B cell (primary cell): Measurements from ENCODE around the gene ARV1. TPM values are rescaled to one million over a fixed set of nuclear protein-coding genes. Genes with fewer than 3 reads are reported as not detected.
A peak's percentile ranks its signal among the peaks of the same experiment; 100 is the strongest.

ENCODE experiments used
- ATAC-seq: fragments of 200-7000 bp; cut with Tn5 transposase; one replicate; pipeline ENCODE4 v1.10.0; 2021; ENCODE audit warnings: low read depth, mild to moderate bottlenecking, moderate number of reproducible peaks, moderate library complexity
- CTCF ChIA-PET: fragments of 350-600 bp; sonication (Branson Sonifier 250); formaldehyde crosslinking; loops from one replicate; lab custom pipeline; 2021; ENCODE audit warnings: antibody characterized with exemption, inconsistent platforms; lab: Charles Lee
- POLR2A ChIA-PET: fragments of 350-600 bp; sonication (Branson Sonifier 250); formaldehyde crosslinking; loops from one replicate; lab custom pipeline; 2021; ENCODE audit warnings: antibody characterized with exemption; lab: Charles Lee
- DNase-seq: peaks from one replicate; pipeline ENCODE4 v3.0.0; 2013
- H2AFZ ChIP-seq: 2 replicates; pipeline ENCODE4 v1.6.1; 2012; ENCODE audit warnings: mild to moderate bottlenecking, low read depth, low read length; ENCODE audit not compliant: insufficient read depth, poor library complexity, severe bottlenecking
- H3K27ac ChIP-seq, 2 donors: 1 replicate in 1 of 2; 2 replicates in 1 of 2; pipeline ENCODE4 v1.5.1; 2012 to 2013; ENCODE audit warnings: low read length in 2 of 2, mild to moderate bottlenecking in 2 of 2, moderate library complexity in 1 of 2
- H3K27me3 ChIP-seq, 4 experiments: fragments of 200-600 bp in 1 of 4; sonication (generic) in 1 of 4; replicated peaks in 1 of 4; 1 replicate in 2 of 4; 2 replicates in 2 of 4; pipeline versions ENCODE4 v1.6.1 to v1.7.0; 2013 to 2016; ENCODE audit warnings: low read length in 3 of 4, mild to moderate bottlenecking in 2 of 4, mixed read lengths in 1 of 4, moderate library complexity in 1 of 4; ENCODE audit not compliant: insufficient read depth in 4 of 4, control insufficient read depth in 3 of 4; ENCODE audit errors: control extremely low read depth in 1 of 4
- H3K36me3 ChIP-seq, 2 experiments: replicated peaks in 1 of 2; 1 replicate in 1 of 2; 2 replicates in 1 of 2; pipeline versions ENCODE4 v1.6.1 to v1.7.1; 2013; ENCODE audit warnings: low read length in 1 of 2; ENCODE audit not compliant: insufficient read depth in 2 of 2, control insufficient read depth in 1 of 2; ENCODE audit errors: control extremely low read depth in 1 of 2, extremely low read depth in 1 of 2
- H3K4me1 ChIP-seq, 2 donors: fragments of 200-600 bp in 1 of 2; sonication (generic) in 1 of 2; 1 replicate in 1 of 2; 2 replicates in 1 of 2; pipeline versions ENCODE4 v1.5.1 to v1.6.1; 2013 to 2017; ENCODE audit warnings: low read length in 2 of 2; ENCODE audit not compliant: control insufficient read depth in 2 of 2, insufficient read depth in 2 of 2
- H3K4me2 ChIP-seq: replicated peaks from 2 replicates; pipeline ENCODE3; 2012; ENCODE audit warnings: mild to moderate bottlenecking, low read depth, low read length; ENCODE audit not compliant: poor library complexity, severe bottlenecking
- H3K4me3 ChIP-seq, 5 experiments: fragments of 200-600 bp in 1 of 5; sonication (generic) in 1 of 5; 1 replicate in 3 of 5; 2 replicates in 2 of 5; pipeline versions ENCODE4 v1.5.1 to v1.7.0; 2011 to 2016; ENCODE audit warnings: low read length in 4 of 5, mild to moderate bottlenecking in 4 of 5, low read depth in 2 of 5, control low read depth in 1 of 5, moderate library complexity in 1 of 5; ENCODE audit not compliant: insufficient read depth in 1 of 5; ENCODE audit errors: control extremely low read depth in 1 of 5, extremely low read depth in 1 of 5
- H3K79me2 ChIP-seq: fragments of 200-600 bp; sonication (generic); one replicate; pipeline ENCODE4 v1.6.0; 2016; ENCODE audit warnings: low read length; ENCODE audit not compliant: control insufficient read depth, insufficient read depth
- H3K9ac ChIP-seq: fragments of 200-600 bp; sonication (generic); 2 replicates; pipeline ENCODE4 v1.6.1; 2017; ENCODE audit warnings: mild to moderate bottlenecking, low read length, moderate library complexity
- H3K9me3 ChIP-seq, 3 donors: one replicate each; pipeline versions ENCODE4 v1.6.1 to v1.7.1; 2013; ENCODE audit warnings: low read length in 2 of 3; ENCODE audit not compliant: control insufficient read depth in 2 of 3, insufficient read depth in 1 of 3; ENCODE audit errors: control extremely low read depth in 1 of 3
- H4K20me1 ChIP-seq: 2 replicates; pipeline ENCODE4 v1.6.0; 2012; ENCODE audit warnings: mild to moderate bottlenecking, low read length; ENCODE audit not compliant: insufficient read depth, control insufficient read depth, poor library complexity, severe bottlenecking
- H3K27ac Mint-ChIP-seq: one replicate; pipeline ENCODE4 v1.8.0; 2021; ENCODE audit warnings: mixed read lengths
- H3K27me3 Mint-ChIP-seq: one replicate; pipeline ENCODE4 v1.8.0; 2021; ENCODE audit warnings: mixed read lengths
- H3K4me1 Mint-ChIP-seq: one replicate; pipeline ENCODE4 v1.8.0; 2021; ENCODE audit warnings: mixed read lengths
- H3K4me3 Mint-ChIP-seq: one replicate; pipeline ENCODE4 v1.8.0; 2021; ENCODE audit warnings: mixed read lengths
- H3K9me3 Mint-ChIP-seq: one replicate; pipeline ENCODE4 v1.8.0; 2022; ENCODE audit warnings: mixed read lengths; ENCODE audit not compliant: insufficient read depth
- CTCF ChIP-seq: fragments of 200-600 bp; IDR thresholded peaks from one replicate; pipeline ENCODE4 v1.8.0; 2022; ENCODE audit warnings: antibody characterized with exemption, mild to moderate bottlenecking
- EZH2 ChIP-seq: IDR thresholded peaks from 2 replicates; pipeline ENCODE4 v1.6.1; 2012; ENCODE audit warnings: borderline replicate concordance, low read depth, mild to moderate bottlenecking, moderate library complexity, low read length; ENCODE audit not compliant: insufficient read depth, poor library complexity, severe bottlenecking
- WGBS: methylation state at CpG from one replicate; pipeline ENCODE4 v1.1.5; 2013; ENCODE audit warnings: missing lambda C conversion rate; ENCODE audit not compliant: insufficient coverage; 5-methylcytosine and 5-hydroxymethylcytosine counted together
- intact Hi-C: fragments of 100-400 bp; cut with micrococcal nuclease; formaldehyde crosslinking; loops from one replicate; pipeline ENCODE4 v1.10.0; 2022
- polyA plus RNA-seq: library from polyadenylated mRNA; depleted of rRNA; stranded (reverse); fragments of >200 nt; gene quantifications from 2 replicates; pipeline ENCODE4 v1.2.3, GENCODE V29; 2012
- total RNA-seq, 2 donors: library from RNA; stranded (reverse); fragments of 120-200 nt in 1 of 2; gene quantifications; 1 replicate in 1 of 2; 2 replicates in 1 of 2; pipeline versions ENCODE4 v1.2.3 to v1.2.4, GENCODE V29; 2013 to 2022

ARV1 gene
- total and polyA plus RNA-seq, 2 donors (not counting 1 experiment from before 2014, with no cell fraction given): 10.7 to 11.6 TPM

GRCh38 chr1:230976360-230976759 is 2.5 kb upstream of the ARV1 start:
- Mint-ChIP-seq H3K4me3 (peak overlapping the region; percentile 99), H3K27ac (peak overlapping the region; percentile 99), H3K27me3 (no peaks in the 10 kb centered on the region), H3K9me3 (no peaks in the 10 kb centered on the region), H3K4me1 (peaks cover 66% of the 10 kb centered on the region)
- H3K27me3 ChIP-seq: no peaks in the 10 kb centered on the region
- peak overlapping the region; percentile 88 for H3K4me2 ChIP-seq
- no peak overlapping the region for H3K4me3 ChIP-seq
- peaks cover 0 to 5% of the 10 kb centered on the region in 2 experiments for H3K36me3 ChIP-seq
- TF ChIP-seq CTCF: no peak
- TF ChIP-seq EZH2: no peak
- peak overlapping the region in 1 of 2 donors; percentile 78 for H3K27ac ChIP-seq
- DNase-seq (no peak), ATAC-seq (no peak)
- CTCF ChIA-PET: interaction anchor here (1.0 to 1.6 kb wide), 4 partner anchors 10 to 60 kb away, joined by 3 to 8 read pairs (median 4); no protein-coding TSS in a partner anchor
- no peaks in the 10 kb centered on the region for H3K9me3 ChIP-seq
- H4K20me1 ChIP-seq: peaks cover 6% of the 10 kb centered on the region
- peaks cover 68% of the 10 kb centered on the region for H3K79me2 ChIP-seq
- peaks cover 49 to 62% of the 10 kb centered on the region in 2 donors for H3K4me1 ChIP-seq
- WGBS: 100% methylated on average over 2 of the region's 4 CpGs
- no peak overlapping the region for H3K9ac ChIP-seq
- POLR2A ChIA-PET: no interaction called here
- intact Hi-C loops: loop anchor here (5.0 kb wide), 3 partner anchors 34 to 1634 kb away; partner anchors contain the start of genes CCSAP, TAF5L and URB2
- H2AFZ ChIP-seq: peak overlapping the region; percentile 83
